Measurements from ENCODE around the gene RASGRF2.
"Not testable (repeated sequence)": the region's sequence is repeated elsewhere in the genome, so short reads cannot be mapped to it uniquely, and the experiment has no call there.

The RASGRF2 gene

GRCh38 chr5:81021951-81022687, 62.0 kb downstream of the RASGRF2 start:
- DNase-seq = no peak

- no peak for DNase-seq
Observed at GRCh38 chr5:81022688-81023084, 62.5 kb downstream of the RASGRF2 start.

GRCh38 chr5:81023261-81023970, 63.3 kb downstream of the RASGRF2 start:
- no peak for DNase-seq

GRCh38 chr5:81027481-81028058, 67.4 kb downstream of the RASGRF2 start:
- no peak for DNase-seq

- DNase-seq = not testable (repeated sequence)
Observed at GRCh38 chr5:81028888-81029287, 68.7 kb downstream of the RASGRF2 start.

- not testable (repeated sequence) for DNase-seq
Observed at GRCh38 chr5:81029736-81030135, 69.6 kb downstream of the RASGRF2 start.

GRCh38 chr5:81030236-81031034, 70.3 kb downstream of the RASGRF2 start:
- DNase-seq = not testable (repeated sequence)

- DNase-seq = no peak
Observed at GRCh38 chr5:81035522-81035921, 75.4 kb downstream of the RASGRF2 start.

- no peak for DNase-seq
Observed at GRCh38 chr5:81038495-81038894, 78.3 kb downstream of the RASGRF2 start.

GRCh38 chr5:81044868-81045267, 84.7 kb downstream of the RASGRF2 start:
- DNase-seq = no peak

- no peak for DNase-seq
Observed at GRCh38 chr5:81045389-81045807, 85.2 kb downstream of the RASGRF2 start.

GRCh38 chr5:81046041-81046440, 85.9 kb downstream of the RASGRF2 start:
- no peak for DNase-seq

- no peak for DNase-seq
Observed at GRCh38 chr5:81052325-81052724, 92.2 kb downstream of the RASGRF2 start.

GRCh38 chr5:81053282-81053681, 93.1 kb downstream of the RASGRF2 start:
- not testable (repeated sequence) for DNase-seq

- DNase-seq = no peak
Observed at GRCh38 chr5:81058121-81058520, 98.0 kb downstream of the RASGRF2 start.

- no peak for DNase-seq
Observed at GRCh38 chr5:81065492-81065891, 105.3 kb downstream of the RASGRF2 start.

- no peak for DNase-seq
Observed at GRCh38 chr5:81066102-81066501, 105.9 kb downstream of the RASGRF2 start.

- DNase-seq = no peak
Observed at GRCh38 chr5:81067406-81067805, 107.2 kb downstream of the RASGRF2 start.

GRCh38 chr5:81068063-81068462, 107.9 kb downstream of the RASGRF2 start:
- DNase-seq = no peak

GRCh38 chr5:81068635-81069034, 108.5 kb downstream of the RASGRF2 start:
- no peak for DNase-seq

GRCh38 chr5:81069990-81070389, 109.8 kb downstream of the RASGRF2 start:
- no peak for DNase-seq

- DNase-seq = no peak
Observed at GRCh38 chr5:81070571-81071255, 110.5 kb downstream of the RASGRF2 start.

GRCh38 chr5:81075041-81075440, 114.9 kb downstream of the RASGRF2 start:
- no peak for DNase-seq
